ENCODE data around the gene STRN4.

STRN4 gene

GRCh38 chr19:46678110-46678732 lies 68.0 kb downstream of the STRN4 start:
- no peak for DNase-seq (ENCODE audit: low read depth, low spot score)
- no peak overlapping the region for H3K4me3 ChIP-seq (ENCODE audit: low read depth, low read length)
- in situ Hi-C loops (cut with HindIII; ENCODE audit: low sequenced_read_pairs), result no loop called here
- TF ChIP-seq CTCF (IDR thresholded peaks at IDR 0.05; ENCODE audit: low read depth, low read length), result no peak

GRCh38 chr19:46674416-46675178 lies 71.7 kb downstream of the STRN4 start:
- in situ Hi-C loops (cut with HindIII; ENCODE audit: low sequenced_read_pairs), result no loop called here
- TF ChIP-seq CTCF (IDR thresholded peaks at IDR 0.05; ENCODE audit: low read depth, low read length), result no peak
- H3K4me3 ChIP-seq (ENCODE audit: low read depth, low read length), result no peak overlapping the region
- no peak for DNase-seq (ENCODE audit: low read depth, low spot score)

GRCh38 chr19:46670813-46671212 lies 75.4 kb downstream of the STRN4 start:
- no peak for DNase-seq (ENCODE audit: low read depth, low spot score)
- in situ Hi-C loops (cut with HindIII; ENCODE audit: low sequenced_read_pairs), result no loop called here
- H3K4me3 ChIP-seq (ENCODE audit: low read depth, low read length), result no peak overlapping the region
- no peak for TF ChIP-seq CTCF (IDR thresholded peaks at IDR 0.05; ENCODE audit: low read depth, low read length)

Measured in astrocyte of the spinal cord (primary cell).